Glutamatergic neuron (in vitro differentiated cells): ENCODE results near the gene LRRC71. TPM values are rescaled to one million over a fixed set of nuclear protein-coding genes. Genes with fewer than 3 reads are reported as not detected.
A peak's percentile ranks its signal among the peaks of the same experiment; 100 is the strongest.

Source experiments
- DNase-seq: peaks from one replicate; pipeline ENCODE4 v3.0.0; 2022
- H3K27ac Mint-ChIP-seq: one replicate; pipeline ENCODE4 v1.8.0; 2020; ENCODE audit warnings: mild to moderate bottlenecking, mixed read lengths, inconsistent platforms; ENCODE audit not compliant: unreplicated experiment
- H3K27me3 Mint-ChIP-seq: one replicate; pipeline ENCODE4 v1.8.0; 2020; ENCODE audit warnings: mild to moderate bottlenecking, moderate library complexity, mixed read lengths, inconsistent platforms; ENCODE audit not compliant: unreplicated experiment
- H3K36me3 Mint-ChIP-seq: one replicate; pipeline ENCODE4 v1.8.0; 2020; ENCODE audit warnings: mild to moderate bottlenecking, mixed read lengths, inconsistent platforms; ENCODE audit not compliant: unreplicated experiment
- H3K4me1 Mint-ChIP-seq: one replicate; pipeline ENCODE4 v1.8.0; 2020; ENCODE audit warnings: mild to moderate bottlenecking, low read depth, mixed read lengths, inconsistent platforms; ENCODE audit not compliant: unreplicated experiment
- H3K4me3 Mint-ChIP-seq: one replicate; pipeline ENCODE4 v1.8.0; 2020; ENCODE audit warnings: mild to moderate bottlenecking, mixed read lengths, inconsistent platforms; ENCODE audit not compliant: unreplicated experiment
- H3K9me3 Mint-ChIP-seq: one replicate; pipeline ENCODE4 v1.8.0; 2020; ENCODE audit warnings: mild to moderate bottlenecking, moderate library complexity, mixed read lengths, inconsistent platforms; ENCODE audit not compliant: unreplicated experiment
- CTCF ChIP-seq: fragments of 200-600 bp; sonication (generic); IDR thresholded peaks from one replicate; pipeline ENCODE4 v1.5.0; 2021; ENCODE audit not compliant: partially characterized antibody, unreplicated experiment
- microRNA-seq: library from miRNA; unstranded; fragments of <30 nt; microRNA quantifications from one replicate; pipeline ENCODE4, GENCODE V29; 2020; ENCODE audit not compliant: unreplicated experiment
- total RNA-seq: library from RNA; stranded (reverse); fragmentation: NEBNext Ultra II Directional; extraction: Animal tissue kit (Norgen Biotek cat#: 25700); gene quantifications from one replicate; pipeline ENCODE4 v1.2.1, GENCODE V29; 2021; ENCODE audit not compliant: unreplicated experiment

LRRC71 gene
- total RNA-seq, 1 donor from 2014 or later: not detected

GRCh38 chr1:156975084-156975483 is 54.7 kb downstream of the LRRC71 start:
- TF ChIP-seq CTCF: no peak
- no peak overlapping the region for H3K27ac Mint-ChIP-seq
- H3K36me3 Mint-ChIP-seq: no peaks in the 10 kb centered on the region
- H3K27me3 Mint-ChIP-seq: peaks cover 4% of the 10 kb centered on the region
- DNase-seq: no peak
- no peak overlapping the region for H3K4me3 Mint-ChIP-seq
- no peaks in the 10 kb centered on the region for H3K4me1 Mint-ChIP-seq
- peaks cover 3% of the 10 kb centered on the region for H3K9me3 Mint-ChIP-seq

- no peak for DNase-seq
- Mint-ChIP-seq H3K36me3 (peaks cover 4% of the 10 kb centered on the region), H3K9me3 (peaks cover 3% of the 10 kb centered on the region), H3K4me1 (no peaks in the 10 kb centered on the region), H3K4me3 (no peak overlapping the region), H3K27ac (no peak overlapping the region), H3K27me3 (peaks cover 8% of the 10 kb centered on the region)
- TF ChIP-seq CTCF: no peak
Observed at GRCh38 chr1:156980551-156980950, 60.1 kb downstream of the LRRC71 start.

Small RNAs within 50 kb of the gene (microRNA-seq; reads per million reads assigned to microRNA genes)
- gene MIR765: 5.7 reads per million, percentile 35 among the genes with 10 or more reads in this experiment

Other genes with a start within 250 kb of the LRRC71 start
- gene NES, start 243.2 kb upstream of the LRRC71 start, total RNA-seq: 375 TPM
- gene CRABP2, start 215.0 kb upstream of the LRRC71 start, total RNA-seq: 2.4 TPM
- gene METTL25B, start 192.2 kb upstream of the LRRC71 start, total RNA-seq: 27.1 TPM
- 32.6 TPM for gene ISG20L2, start 191.9 kb upstream of the LRRC71 start, total RNA-seq
- 25.1 TPM for gene MRPL24, start 179.5 kb upstream of the LRRC71 start, total RNA-seq
- gene HDGF, start 169.0 kb upstream of the LRRC71 start, total RNA-seq: 147 TPM
- gene PRCC, start 153.1 kb upstream of the LRRC71 start, total RNA-seq: 88.8 TPM
- 0.86 TPM for gene SH2D2A, start 103.8 kb upstream of the LRRC71 start, total RNA-seq
- gene INSRR, start 61.5 kb upstream of the LRRC71 start, total RNA-seq: 6.9 TPM
- 296 TPM for gene NTRK1, start 59.8 kb upstream of the LRRC71 start, total RNA-seq
- gene PEAR1, start 26.9 kb upstream of the LRRC71 start, total RNA-seq: 1.2 TPM
- 40.5 TPM for gene ARHGEF11, start 125.1 kb downstream of the LRRC71 start, total RNA-seq
- not detected for gene ETV3L, start 179.2 kb downstream of the LRRC71 start, total RNA-seq
- gene ETV3, start 217.8 kb downstream of the LRRC71 start, total RNA-seq: 39.0 TPM